GM18520 (cell line): Measurements from ENCODE around the gene ZC3H15.
"Not testable (repeated sequence)": the region's sequence is repeated elsewhere in the genome, so short reads cannot be mapped to it uniquely, and the experiment has no call there.

ENCODE experiments used
- ATAC-seq: cut with Tn5 transposase; IDR thresholded peaks from one replicate; pipeline ENCODE4 v1.9.1; 2021; ENCODE audit not compliant: unreplicated experiment

Gene ZC3H15

GRCh38 chr2:186485871-186486650, at the start of gene ZC3H15:
Gene ZC3H15 (plus strand): TSS chr2:186486260. CDS start chr2:186486383, 123 bp downstream.
- peak; percentile 76 for ATAC-seq

GRCh38 chr2:186437719-186438118, 48.3 kb upstream of the ZC3H15 start:
- ATAC-seq: no peak

GRCh38 chr2:186439673-186440095, 46.4 kb upstream of the ZC3H15 start:
- not testable (repeated sequence) for ATAC-seq

- no peak for ATAC-seq
These were observed 45.6 kb upstream of the ZC3H15 start for GRCh38 chr2:186440506-186440905.

GRCh38 chr2:186442885-186443284, 43.2 kb upstream of the ZC3H15 start:
- no peak for ATAC-seq

- ATAC-seq: no peak
These were observed 42.2 kb upstream of the ZC3H15 start for GRCh38 chr2:186443851-186444250.

- ATAC-seq: no peak
These were observed 40.6 kb upstream of the ZC3H15 start for GRCh38 chr2:186445506-186445905.

- no peak for ATAC-seq
These were observed 30.4 kb upstream of the ZC3H15 start for GRCh38 chr2:186455613-186456012.

- no peak for ATAC-seq
These were observed 29.1 kb upstream of the ZC3H15 start for GRCh38 chr2:186456941-186457340.

- no peak for ATAC-seq
These were observed 28.2 kb upstream of the ZC3H15 start for GRCh38 chr2:186457908-186458307.

- no peak for ATAC-seq
These were observed 27.1 kb upstream of the ZC3H15 start for GRCh38 chr2:186459009-186459408.

- ATAC-seq: no peak
These were observed 25.6 kb upstream of the ZC3H15 start for GRCh38 chr2:186460465-186460864.

GRCh38 chr2:186466743-186467142, 19.3 kb upstream of the ZC3H15 start:
- no peak for ATAC-seq

- ATAC-seq: no peak
These were observed 18.6 kb upstream of the ZC3H15 start for GRCh38 chr2:186467421-186467820.

- not testable (repeated sequence) for ATAC-seq
These were observed 13.2 kb upstream of the ZC3H15 start for GRCh38 chr2:186472722-186473493.

- ATAC-seq: peak; percentile 81
These were observed 11.8 kb upstream of the ZC3H15 start for GRCh38 chr2:186474239-186474638.

- no peak for ATAC-seq
These were observed 8.3 kb upstream of the ZC3H15 start for GRCh38 chr2:186477790-186478189.

GRCh38 chr2:186480991-186481390, 5.1 kb upstream of the ZC3H15 start:
- no peak for ATAC-seq

GRCh38 chr2:186484062-186484735, 1.9 kb upstream of the ZC3H15 start:
- no peak for ATAC-seq

- no peak for ATAC-seq
These were observed 537 bp upstream of the ZC3H15 start for GRCh38 chr2:186485576-186485870.
